WTC11 (cell line): Measurements from ENCODE around the gene SPRR2F. TPM values are rescaled to one million over a fixed set of nuclear protein-coding genes. Genes with fewer than 3 reads are reported as not detected.

Experiments used
- ATAC-seq: fragments of 200-7000 bp; cut with Tn5 transposase; 2 replicates; pipeline ENCODE4 v1.10.0; 2021; ENCODE audit warnings: mild to moderate bottlenecking, moderate library complexity
- CTCF ChIA-PET: fragments of 300-600 bp; sonication (Branson Sonifier 250); formaldehyde crosslinking; loops from one replicate; lab custom pipeline; 2021; ENCODE audit warnings: antibody characterized with exemption; lab: Charles Lee
- POLR2A ChIA-PET: fragments of 350-600 bp; sonication (Branson Sonifier 250); formaldehyde crosslinking; loops from one replicate; lab custom pipeline; 2021; ENCODE audit warnings: antibody characterized with exemption; lab: Charles Lee
- DNase-seq: peaks from one replicate; pipeline ENCODE4 v3.0.0; 2021; ENCODE audit warnings: low spot score
- H3K27ac Mint-ChIP-seq: 2 replicates; pipeline ENCODE4 v1.8.0; 2021; ENCODE audit warnings: mixed read lengths
- H3K27me3 Mint-ChIP-seq: 2 replicates; pipeline ENCODE4 v1.8.0; 2021; ENCODE audit warnings: low read depth, mild to moderate bottlenecking, moderate library complexity, mixed read lengths
- H3K36me3 Mint-ChIP-seq: 2 replicates; pipeline ENCODE4 v1.8.0; 2021; ENCODE audit warnings: mixed read lengths
- H3K4me1 Mint-ChIP-seq: 2 replicates; pipeline ENCODE4 v1.8.0; 2022; ENCODE audit warnings: mixed read lengths
- H3K4me3 Mint-ChIP-seq: 2 replicates; pipeline ENCODE4 v1.8.0; 2021; ENCODE audit warnings: mild to moderate bottlenecking, moderate library complexity, mixed read lengths
- H3K9me3 Mint-ChIP-seq: 2 replicates; pipeline ENCODE4 v1.8.0; 2021; ENCODE audit warnings: mixed read lengths
- ARID4B ChIP-seq: sonication (generic); formaldehyde crosslinking; IDR thresholded peaks from 2 replicates; pipeline ENCODE4 v1.8.0; 2023; ENCODE audit warnings: missing genetic modification reagents, mild to moderate bottlenecking, borderline replicate concordance
- ATF2 ChIP-seq: sonication (generic); formaldehyde crosslinking; IDR thresholded peaks from 2 replicates; pipeline ENCODE4 v1.8.1; 2022; ENCODE audit warnings: low read depth, missing genetic modification reagents, borderline replicate concordance
- E2F1 ChIP-seq: sonication (generic); formaldehyde crosslinking; IDR thresholded peaks from 2 replicates; pipeline ENCODE4 v1.8.0; 2022; ENCODE audit warnings: mild to moderate bottlenecking, missing genetic modification reagents
- E2F5 ChIP-seq: sonication (generic); formaldehyde crosslinking; IDR thresholded peaks from 2 replicates; pipeline ENCODE4 v1.8.1; 2022; ENCODE audit warnings: mild to moderate bottlenecking, moderate library complexity, missing genetic modification reagents
- ESRRA ChIP-seq: sonication (generic); formaldehyde crosslinking; IDR thresholded peaks from 2 replicates; pipeline ENCODE4 v1.8.1; 2022; ENCODE audit warnings: mild to moderate bottlenecking, missing genetic modification reagents, borderline replicate concordance
- FOXJ3 ChIP-seq: sonication (generic); formaldehyde crosslinking; IDR thresholded peaks from 2 replicates; pipeline ENCODE4 v1.9.0; 2021; ENCODE audit warnings: missing genetic modification reagents, mild to moderate bottlenecking, borderline replicate concordance
- FOXK1 ChIP-seq: sonication (generic); formaldehyde crosslinking; IDR thresholded peaks from 2 replicates; pipeline ENCODE4 v1.8.0; 2022; ENCODE audit warnings: mild to moderate bottlenecking, moderate library complexity, missing genetic modification reagents
- FOXP1 ChIP-seq: sonication (generic); formaldehyde crosslinking; IDR thresholded peaks from 2 replicates; pipeline ENCODE4 v1.8.0; 2022; ENCODE audit warnings: missing genetic modification reagents, mild to moderate bottlenecking, moderate library complexity, borderline replicate concordance
- HMGA2 ChIP-seq: fragments of 250-450 bp; sonication (Bioruptor Pico); IDR thresholded peaks from 2 replicates; pipeline ENCODE4 v1.4.0; 2021; ENCODE audit warnings: mild to moderate bottlenecking, moderate library complexity
- NFE2L1 ChIP-seq: sonication (generic); formaldehyde crosslinking; IDR thresholded peaks from 2 replicates; pipeline ENCODE4 v1.8.1; 2023; ENCODE audit warnings: missing genetic modification reagents
- NFYB ChIP-seq: sonication (generic); formaldehyde crosslinking; conservative IDR thresholded peaks from 2 replicates; pipeline ENCODE4 v1.8.0; 2022; ENCODE audit warnings: low read depth, missing genetic modification reagents
- SP1 ChIP-seq: sonication (generic); formaldehyde crosslinking; conservative IDR thresholded peaks from 2 replicates; pipeline ENCODE4 v1.8.1; 2022; ENCODE audit warnings: missing genetic modification reagents
- ZBTB21 ChIP-seq: sonication (generic); formaldehyde crosslinking; IDR thresholded peaks from 2 replicates; pipeline ENCODE4 v1.8.1; 2023; ENCODE audit warnings: mild to moderate bottlenecking, missing genetic modification reagents, borderline replicate concordance
- ZBTB43 ChIP-seq: sonication (generic); formaldehyde crosslinking; IDR thresholded peaks from 2 replicates; pipeline ENCODE4 v1.8.1; 2023; ENCODE audit warnings: mild to moderate bottlenecking, missing genetic modification reagents
- ZNF281 ChIP-seq: sonication (generic); formaldehyde crosslinking; IDR thresholded peaks from 2 replicates; pipeline ENCODE4 v1.8.0; 2023; ENCODE audit warnings: mild to moderate bottlenecking, missing genetic modification reagents
- ZNF416 ChIP-seq: fragments of 250-450 bp; sonication (Bioruptor Pico); IDR thresholded peaks from 2 replicates; pipeline ENCODE4 v1.9.0; 2021; ENCODE audit warnings: mild to moderate bottlenecking, inconsistent platforms
- ZNF532 ChIP-seq: fragments of 250-450 bp; sonication (Bioruptor Pico); IDR thresholded peaks from 2 replicates; pipeline ENCODE4 v1.9.0; 2021; ENCODE audit warnings: mild to moderate bottlenecking, borderline replicate concordance
- total RNA-seq: library from RNA; stranded (reverse); gene quantifications from 3 replicates; pipeline ENCODE4 v1.2.3, GENCODE V29; 2021

The SPRR2F gene
- total RNA-seq, 1 experiment from 2014 or later: not detected

- TF ChIP-seq ZNF281 (CRISPR knock-in tag) (no peak), SP1 (CRISPR knock-in tag) (no peak), FOXP1 (no peak), FOXJ3 (CRISPR knock-in tag) (no peak), ATF2 (no peak), NFYB (CRISPR knock-in tag) (no peak), FOXK1 (no peak), NFE2L1 (no peak), E2F5 (CRISPR knock-in tag) (no peak), ZNF416 (no peak), ZBTB21 (CRISPR knock-in tag) (no peak)
- TF ChIP-seq, all 79 proteins: peak for 0
Observed at GRCh38 chr1:153087652-153088051, 25.7 kb downstream of the SPRR2F start (continued).

GRCh38 chr1:153081736-153082135, 31.6 kb downstream of the SPRR2F start:
- H3K9me3 Mint-ChIP-seq: peaks cover 38% of the 10 kb centered on the region
- ATAC-seq (no peak), DNase-seq (no peak)
- no peaks in the 10 kb centered on the region for H3K27me3 Mint-ChIP-seq
- CTCF ChIA-PET: no interaction called here
- H3K4me3 Mint-ChIP-seq: no peak overlapping the region
- peaks cover 24% of the 10 kb centered on the region for H3K36me3 Mint-ChIP-seq
- H3K4me1 Mint-ChIP-seq: peaks cover 4% of the 10 kb centered on the region; the same call in 1 of the 2 replicates
- no peak overlapping the region for H3K27ac Mint-ChIP-seq
- POLR2A ChIA-PET: no interaction called here
- TF ChIP-seq ZNF532 (CRISPR knock-in tag) (no peak), ZNF281 (CRISPR knock-in tag) (no peak), E2F1 (no peak), HMGA2 (CRISPR knock-in tag) (no peak), ZBTB43 (CRISPR knock-in tag) (no peak), ARID4B (CRISPR knock-in tag) (no peak), ESRRA (CRISPR knock-in tag) (no peak)
